ENCODE measurements around the gene F2RL1.
"Not testable (repeated sequence)": the region's sequence is repeated elsewhere in the genome, so short reads cannot be mapped to it uniquely, and the experiment has no call there.

The F2RL1 gene

DNA sequence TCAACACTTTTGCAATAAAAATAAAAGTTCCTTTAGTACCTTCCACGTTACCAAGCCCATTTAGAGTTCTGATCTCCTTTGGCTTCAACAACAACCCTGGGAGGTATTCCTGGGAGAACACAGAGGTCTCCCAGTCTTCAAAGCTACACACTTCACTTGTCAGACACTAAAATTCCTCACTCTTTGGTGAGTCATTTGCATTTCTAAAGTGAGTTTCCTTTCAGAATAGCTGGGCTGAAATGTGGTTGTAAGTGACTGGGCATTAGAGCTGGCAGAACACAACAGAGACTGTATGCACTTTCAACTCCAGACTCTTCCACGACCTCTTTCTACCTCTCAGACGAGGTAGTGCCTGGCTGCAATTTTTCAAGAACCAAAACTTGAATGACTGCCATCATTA lies 11.5 kb upstream of the F2RL1 start:
- no peak for DNase-seq

GRCh38 chr5:76808141-76808691 lies 10.6 kb upstream of the F2RL1 start:
- DNase-seq: no peak

DNA sequence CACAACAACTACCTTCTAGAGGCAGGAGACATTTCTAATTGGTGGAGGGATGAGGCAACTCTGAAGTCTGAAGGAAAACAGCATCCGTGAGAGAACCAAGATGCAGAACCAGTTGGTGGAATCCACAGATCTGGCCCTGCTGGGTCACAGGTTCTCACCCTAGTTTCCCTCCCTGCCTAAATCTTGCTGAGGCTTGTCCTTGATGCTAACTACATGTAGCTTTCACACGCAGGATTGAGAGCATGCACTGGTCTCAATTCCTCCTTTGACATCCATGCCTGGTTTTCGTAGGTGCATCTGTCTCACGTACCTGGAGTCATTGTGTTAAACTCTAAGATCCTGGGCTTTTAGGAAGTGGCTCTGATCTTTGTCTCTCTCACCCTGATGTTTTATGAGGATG lies 9.7 kb upstream of the F2RL1 start:
- no peak for DNase-seq

DNA sequence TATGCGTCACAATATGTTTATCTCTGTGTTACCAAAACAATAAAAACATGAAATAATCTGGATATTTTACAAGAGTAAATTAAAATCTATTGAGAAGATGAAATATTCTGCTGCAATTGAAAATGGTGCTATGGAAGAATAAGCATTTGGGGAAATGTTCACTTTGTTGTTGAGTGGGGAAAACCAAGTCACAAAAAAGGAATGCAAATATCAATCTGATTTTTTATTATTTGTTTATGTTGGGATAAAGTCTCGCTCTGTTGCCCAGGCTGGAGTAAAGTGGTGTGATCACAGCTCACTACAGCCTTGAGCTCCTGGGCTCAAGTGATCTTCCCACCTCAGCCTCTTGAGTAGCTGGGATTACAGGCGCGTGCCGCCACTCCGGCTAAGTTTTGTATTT lies 8.6 kb upstream of the F2RL1 start:
- DNase-seq: no peak

- DNase-seq: no peak
Measured at GRCh38 chr5:76811214-76811613, 7.6 kb upstream of the F2RL1 start.

GRCh38 chr5:76812209-76812608 lies 6.6 kb upstream of the F2RL1 start:
- not testable (repeated sequence) for DNase-seq

DNA sequence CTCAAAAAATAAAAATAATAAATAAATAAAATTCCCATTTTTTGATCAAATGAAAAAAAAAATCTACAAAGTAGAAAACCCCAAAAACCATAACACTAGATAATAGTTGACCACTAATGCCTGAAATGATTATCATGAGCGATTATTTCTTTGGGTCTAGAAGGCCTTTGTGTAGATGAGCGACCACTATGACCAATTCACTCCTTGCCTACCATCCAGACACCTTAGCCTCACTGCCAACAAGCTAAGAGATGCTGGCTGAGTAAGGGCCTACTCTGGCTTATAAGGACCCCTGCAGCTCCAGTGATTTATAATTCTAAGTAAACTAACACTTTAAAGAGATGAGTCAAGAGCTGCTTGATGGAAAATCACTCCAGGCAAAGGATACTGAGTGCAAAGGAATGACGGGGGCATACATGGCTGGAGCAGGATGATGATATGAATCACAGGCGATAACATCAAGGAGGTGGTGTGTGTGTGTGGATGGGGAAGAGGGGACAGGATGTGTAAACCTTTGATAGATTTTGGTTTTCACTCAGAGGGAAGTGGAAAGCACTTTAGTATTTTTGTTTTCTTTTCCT lies 4.8 kb upstream of the F2RL1 start:
- DNase-seq: no peak

DNA sequence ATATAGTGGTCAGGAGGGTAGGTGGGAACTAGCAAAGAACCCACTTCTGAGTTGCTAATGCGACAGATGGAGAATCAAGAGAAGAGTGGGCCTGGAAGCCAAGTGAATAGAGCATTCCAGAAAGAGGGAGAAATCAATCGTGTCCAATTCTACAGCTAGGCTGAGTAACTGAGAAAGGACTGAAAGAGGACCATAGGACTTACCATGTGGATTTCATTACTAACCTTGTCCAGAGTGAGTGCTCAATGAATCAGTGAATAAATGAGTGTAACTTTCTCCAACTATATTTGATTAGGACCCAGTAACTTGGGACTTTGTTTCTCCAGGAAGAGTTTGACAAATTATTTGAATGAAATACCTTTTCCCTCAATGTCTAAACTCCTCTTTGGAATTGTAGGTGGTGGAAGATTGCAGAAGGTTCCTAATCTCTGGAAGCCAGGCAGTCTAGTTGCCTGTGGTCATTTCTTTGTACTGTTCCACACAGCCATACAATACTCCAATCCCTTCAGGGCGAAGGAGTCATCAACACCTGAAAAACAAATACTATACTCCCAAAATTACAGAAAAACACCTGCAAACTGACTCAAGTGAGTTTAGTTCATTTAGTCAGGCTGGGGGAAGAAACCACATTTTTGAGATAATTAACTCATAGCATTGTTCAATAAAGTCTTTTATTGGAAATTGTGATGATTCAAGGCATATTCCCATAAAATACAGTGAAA lies 2.6 kb upstream of the F2RL1 start:
- DNase-seq: no peak

GRCh38 chr5:76819851-76820525 lies 1.2 kb downstream of the F2RL1 start:
- peak; percentile 14 for DNase-seq

- DNase-seq: no peak
Measured at GRCh38 chr5:76820526-76820890, 1.7 kb downstream of the F2RL1 start.

DNA sequence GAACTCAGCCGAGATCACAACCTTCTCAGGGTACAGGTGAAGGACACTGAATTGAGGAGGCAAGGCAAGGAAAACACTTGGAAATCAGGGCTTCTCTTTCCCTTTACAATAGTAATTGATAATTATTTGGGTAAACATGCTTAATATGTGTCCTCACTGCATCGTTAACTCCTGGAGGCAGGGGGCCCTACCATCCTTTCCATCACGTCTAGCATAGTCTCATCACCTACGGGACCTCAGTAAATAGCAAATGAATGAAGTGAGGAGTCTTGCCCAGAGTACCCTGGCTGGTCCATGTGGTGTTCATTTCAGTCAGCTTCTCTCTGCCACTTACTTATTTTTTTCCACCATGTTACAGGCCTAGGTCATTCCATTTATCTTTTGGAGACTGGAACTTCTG lies 2.3 kb downstream of the F2RL1 start:
- DNase-seq: no peak

GRCh38 chr5:76822105-76822731 lies 3.4 kb downstream of the F2RL1 start:
- DNase-seq: not testable (repeated sequence)

DNA sequence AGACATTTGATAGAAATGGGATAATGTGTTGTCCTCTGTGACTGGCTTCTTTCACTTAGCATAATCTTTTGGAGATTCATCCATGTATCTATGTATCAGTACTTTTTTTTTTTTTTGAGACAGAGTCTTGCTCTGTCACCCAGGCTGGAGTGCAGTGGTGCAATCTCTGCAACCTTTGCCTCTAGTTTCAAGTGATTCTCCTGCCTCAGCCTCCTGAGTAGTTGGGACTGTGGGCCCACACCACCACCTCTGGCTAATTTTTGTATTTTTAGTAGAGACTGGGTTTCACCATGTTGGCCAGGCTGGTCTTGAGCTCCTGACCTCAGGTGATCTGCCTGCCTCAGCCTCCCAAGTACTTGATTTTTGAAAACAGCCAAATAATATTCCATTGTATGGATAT lies 7.6 kb downstream of the F2RL1 start:
- DNase-seq: not testable (repeated sequence)

GRCh38 chr5:76831110-76831452 lies 12.3 kb downstream of the F2RL1 start:
- no peak for DNase-seq

- DNase-seq: no peak
Measured at GRCh38 chr5:76836181-76836580, 17.4 kb downstream of the F2RL1 start.

DNA sequence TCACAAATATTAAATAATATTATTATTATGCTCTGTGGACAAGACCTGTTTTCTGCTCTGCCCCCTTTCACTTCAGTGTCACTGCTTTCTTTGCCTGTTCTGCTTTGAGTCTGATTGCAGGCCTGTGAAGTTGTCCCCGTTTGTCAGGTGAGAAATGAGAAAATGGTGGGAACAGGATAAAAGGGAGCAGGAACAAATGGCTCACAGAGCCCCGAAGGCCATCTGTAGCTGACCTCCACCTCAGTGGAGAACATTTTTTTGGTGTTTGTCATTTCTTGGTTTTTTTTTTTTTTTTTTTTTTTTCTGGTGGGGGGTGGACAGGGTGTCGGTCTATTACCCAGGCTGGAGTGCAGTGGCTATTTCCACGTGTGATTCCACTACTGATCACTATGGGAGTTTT lies 17.8 kb downstream of the F2RL1 start:
- no peak for DNase-seq

- DNase-seq: no peak
Measured at GRCh38 chr5:76838481-76839261, 19.8 kb downstream of the F2RL1 start.

DNA sequence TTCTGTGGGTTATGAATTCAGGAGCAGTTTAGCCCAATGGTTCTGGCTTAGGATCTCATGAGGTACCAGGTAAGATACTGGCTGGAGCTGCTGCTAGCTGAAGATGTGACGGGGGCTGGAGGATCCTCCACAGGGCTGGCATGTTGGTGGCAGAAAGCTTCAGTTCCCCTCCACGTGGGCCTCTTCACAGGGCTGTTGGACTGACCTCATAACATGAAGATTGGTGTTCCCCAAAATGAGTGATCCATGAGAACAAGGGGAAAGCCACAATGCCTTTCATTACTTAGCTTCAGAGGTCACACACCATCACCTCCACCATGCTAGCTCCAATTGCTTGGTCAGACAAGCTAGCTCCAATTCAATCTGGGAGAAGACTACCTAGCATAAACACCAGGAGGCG lies 22.5 kb downstream of the F2RL1 start:
- no peak for DNase-seq

- DNase-seq: no peak
Measured at GRCh38 chr5:76845890-76846289, 27.1 kb downstream of the F2RL1 start.

DNA sequence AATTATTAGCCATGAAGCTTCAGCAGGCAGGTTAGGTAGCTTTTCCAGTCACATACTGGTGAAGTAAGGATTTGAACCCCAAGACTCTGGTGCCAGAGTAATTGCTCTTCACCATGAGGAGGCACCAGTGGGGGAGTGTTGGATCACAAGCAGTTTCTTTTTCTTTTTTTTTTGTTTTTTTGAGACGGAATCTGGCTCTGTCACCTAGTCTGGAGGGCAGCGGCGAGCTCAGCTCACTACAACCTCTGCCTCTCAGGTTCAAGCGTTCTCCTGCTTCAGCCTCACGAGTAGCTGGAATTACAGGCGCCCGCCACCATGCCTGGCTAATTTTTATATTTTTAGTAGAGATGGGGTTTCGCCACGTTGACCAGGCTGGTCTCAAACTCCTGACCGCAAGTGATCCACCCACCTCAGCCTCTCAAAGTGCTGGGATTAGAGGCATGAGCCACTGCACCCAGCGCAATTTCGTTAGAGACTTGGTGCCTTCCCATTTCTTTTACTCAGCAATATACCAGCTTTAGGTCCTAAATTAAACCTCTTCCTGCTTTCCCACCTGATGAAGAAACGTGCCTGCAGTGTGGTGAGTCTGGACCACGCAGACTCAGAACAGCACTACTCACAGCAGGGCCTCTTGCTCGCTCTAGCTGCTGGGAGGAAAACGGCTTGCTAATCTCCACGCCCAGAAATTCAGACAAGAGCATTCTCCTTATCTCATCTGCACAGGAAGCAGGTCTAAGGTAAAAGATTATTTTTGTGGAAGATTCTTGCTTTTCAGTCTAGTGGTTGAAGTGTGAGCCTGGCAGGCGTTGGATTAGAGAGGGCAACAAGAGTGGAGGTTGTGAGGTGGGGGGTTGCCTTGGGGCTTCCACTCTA lies 30.8 kb downstream of the F2RL1 start, which contains the start of gene S100Z:
Gene S100Z, plus strand, starts transcription at position 596 of the 873 bp plus-strand sequence. CDS start 25,346 bp downstream, outside the sequence.
- no peak for DNase-seq

DNA sequence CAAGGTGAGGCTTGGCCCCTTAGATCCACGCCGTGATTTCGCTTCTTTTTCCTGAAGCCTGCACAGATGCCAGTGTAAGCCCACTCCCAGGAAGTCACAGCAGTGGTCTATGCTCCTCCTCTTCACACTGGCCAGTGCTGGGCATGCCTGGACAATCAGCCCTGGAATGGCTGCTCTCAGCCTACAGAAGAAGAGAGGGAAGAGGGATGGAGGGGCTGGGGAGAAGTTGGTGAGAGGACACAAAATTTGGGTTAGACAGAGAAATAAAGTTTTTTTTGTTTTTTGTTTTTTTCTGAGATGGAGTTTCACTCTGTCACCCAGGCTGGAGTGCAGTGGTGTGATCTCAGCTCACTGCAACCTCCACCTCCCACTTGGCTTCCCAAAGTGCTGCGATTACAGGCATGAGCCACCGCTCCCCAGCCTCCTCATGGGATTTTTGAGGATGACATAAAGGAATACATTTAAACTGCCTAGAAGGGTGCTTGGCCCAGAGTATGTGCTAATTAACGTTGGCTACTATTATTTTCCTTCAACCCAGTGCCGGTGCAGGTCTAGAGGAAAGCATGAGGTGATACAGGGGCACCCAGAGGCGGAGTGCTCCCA lies 31.8 kb downstream of the F2RL1 start:
- no peak for DNase-seq

Measured in activated CD8-positive, alpha-beta memory T cell treated with anti-CD3 and anti-CD28 coated beads, Interleukin-2, amount 50 U/mL, for 4 hours (primary cell).